Measurements from ENCODE around the gene KRT84.

- no peak for TF ChIP-seq CTCF (IDR thresholded peaks at IDR 0.05)
- no peak for TF ChIP-seq POLR2A (IDR thresholded peaks at IDR 0.05; ENCODE audit: low read depth)
- no peak for TF ChIP-seq POLR2AphosphoS5 (IDR thresholded peaks at IDR 0.05)
- no peak for TF ChIP-seq EP300 (IDR thresholded peaks at IDR 0.05)
These were observed 12.7 kb upstream of the KRT84 start for GRCh38 chr12:52398176-52398575.
